Measurements from ENCODE around the gene SPATA45.

The SPATA45 gene

DNA sequence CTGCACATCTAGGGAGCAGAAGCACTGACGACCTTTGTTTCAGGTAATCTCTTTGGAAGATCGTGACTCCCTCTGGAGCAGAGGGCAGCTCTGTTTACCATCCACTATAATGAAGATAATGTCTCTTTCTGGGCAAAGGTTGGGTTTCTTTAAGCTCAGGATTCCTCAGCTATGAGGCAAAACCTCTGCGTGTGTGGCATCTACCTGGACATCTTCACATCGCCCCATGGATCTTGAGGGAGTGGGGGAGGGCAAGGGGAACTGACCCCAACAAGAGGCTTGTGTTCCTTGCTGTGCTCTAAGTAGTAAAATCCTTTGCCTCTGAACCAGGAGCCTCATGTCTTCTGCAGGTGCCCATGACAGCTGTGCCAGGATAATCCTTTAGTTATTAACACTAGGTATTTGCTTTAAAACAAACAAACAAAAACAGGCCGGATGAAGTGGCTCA, 19.6 kb downstream of the SPATA45 start:
- no peak for DNase-seq

DNA sequence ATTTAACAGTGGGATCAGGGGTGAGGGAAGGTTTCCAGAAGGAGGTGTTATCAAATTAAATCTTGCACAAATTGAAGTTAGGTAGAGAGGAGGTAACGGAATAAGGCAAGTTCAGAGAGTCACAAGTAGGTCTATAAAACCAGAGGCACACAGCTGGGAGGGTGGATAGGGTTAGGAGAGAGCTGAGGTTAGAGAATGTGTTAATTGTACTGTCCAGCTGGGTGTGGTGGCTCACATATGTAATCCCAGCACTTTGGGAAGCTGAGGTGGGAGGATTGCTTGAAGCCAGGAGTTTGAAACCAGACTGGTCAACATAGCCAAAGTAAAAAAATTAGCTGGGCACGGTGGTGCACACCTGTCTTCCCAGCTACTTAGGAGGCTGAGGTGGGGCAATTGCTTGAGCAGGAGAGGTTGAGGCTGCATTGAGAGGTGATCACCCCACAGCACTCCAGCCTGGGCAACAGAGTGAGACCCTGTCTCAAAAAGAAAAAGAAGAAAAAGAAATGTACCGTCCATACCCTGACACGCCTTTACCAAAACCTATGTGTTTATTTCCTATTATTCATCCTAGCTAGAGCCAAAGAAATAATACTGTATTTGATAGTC, 20.2 kb downstream of the SPATA45 start:
- no peak for DNase-seq

DNA sequence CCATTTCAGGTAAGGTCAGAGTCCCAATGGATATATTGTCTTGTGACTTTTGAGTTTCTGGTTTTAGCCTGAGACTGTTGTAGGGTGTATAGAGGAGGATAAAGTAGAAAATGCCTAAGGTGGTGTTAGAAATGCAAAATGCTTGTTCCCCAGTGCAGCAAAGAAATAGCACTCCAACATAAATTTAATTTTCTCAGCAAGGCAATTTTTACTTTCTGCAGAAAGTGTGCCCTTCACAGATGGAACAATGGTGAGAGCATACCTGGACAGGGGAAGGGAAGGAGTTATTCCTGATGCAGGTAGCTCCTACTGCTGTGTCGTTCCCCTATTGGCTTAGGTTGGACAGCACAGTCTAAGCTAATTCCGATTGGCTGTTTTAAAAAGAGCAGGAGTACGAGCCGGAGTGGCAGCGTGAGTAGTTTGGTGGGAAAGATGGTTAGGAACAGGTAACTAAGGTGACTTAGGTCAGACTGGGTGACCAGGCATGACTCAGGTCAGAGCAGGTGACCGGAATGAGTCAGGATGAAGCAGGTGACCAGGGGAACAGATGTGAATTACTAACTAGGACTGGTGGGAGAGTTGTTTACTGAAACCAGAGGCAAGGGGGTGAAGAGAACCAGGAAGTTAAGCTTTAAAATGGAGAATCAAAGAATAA, 21.5 kb downstream of the SPATA45 start:
- DNase-seq, result no peak

DNA sequence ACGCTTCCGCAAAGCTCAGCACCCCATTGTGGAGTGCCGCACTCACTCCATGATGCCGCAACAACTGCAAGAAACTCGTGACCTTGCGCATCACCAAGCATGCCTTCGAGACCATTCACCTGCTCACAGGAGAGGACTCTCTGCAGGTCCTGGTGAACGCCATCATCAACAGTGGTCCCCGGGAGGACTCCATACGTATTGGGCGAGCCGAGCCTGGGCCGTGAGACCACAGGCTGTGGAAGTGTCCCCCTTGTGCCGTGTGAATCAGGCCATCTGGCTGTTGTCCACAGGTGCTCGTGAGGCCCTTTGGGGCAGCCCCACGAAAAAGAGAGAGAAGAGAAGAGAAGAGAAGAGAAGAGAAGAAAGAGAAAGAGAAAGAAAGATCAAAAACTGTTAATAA, 23.2 kb downstream of the SPATA45 start:
- no peak for DNase-seq

DNA sequence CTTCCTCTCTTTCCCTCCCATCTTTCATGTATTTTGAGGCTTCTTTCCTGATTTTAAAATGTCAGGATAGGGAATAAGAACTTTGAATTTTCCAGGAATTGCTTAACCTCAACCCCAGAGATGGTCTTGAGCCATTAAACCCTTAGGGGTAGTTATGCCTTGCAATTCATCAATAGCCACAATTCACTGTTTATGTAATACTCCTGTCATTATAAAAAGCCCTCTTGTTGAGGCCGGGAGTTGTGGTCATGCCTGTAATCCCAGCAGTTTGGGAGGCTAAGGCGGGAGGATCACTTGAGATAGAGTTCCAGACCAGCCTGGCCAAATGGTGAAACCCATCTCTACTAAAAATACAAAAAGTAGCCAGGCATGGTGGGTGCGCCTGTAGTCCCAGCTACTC, 24.5 kb downstream of the SPATA45 start:
- DNase-seq, result no peak

DNA sequence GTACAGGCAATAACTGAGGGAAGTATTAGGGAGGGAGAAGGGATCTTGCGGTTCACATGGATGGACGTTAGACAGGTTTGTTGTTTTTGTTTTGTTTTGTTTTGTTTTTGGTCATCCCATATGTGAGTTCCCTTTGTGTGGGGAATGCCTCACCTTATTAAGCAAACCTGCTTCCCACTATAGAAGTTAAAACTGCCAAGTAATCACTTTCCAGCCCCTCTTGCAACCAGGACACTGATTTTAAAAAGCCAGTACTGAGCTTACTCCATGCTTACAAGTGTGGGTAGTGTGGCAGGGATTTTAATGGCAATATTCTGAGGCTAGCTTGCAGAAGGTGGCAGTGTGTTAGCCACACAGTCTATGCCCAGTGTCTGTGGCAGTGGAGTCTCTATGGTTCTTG, 26.5 kb downstream of the SPATA45 start:
- DNase-seq, result no peak

DNA sequence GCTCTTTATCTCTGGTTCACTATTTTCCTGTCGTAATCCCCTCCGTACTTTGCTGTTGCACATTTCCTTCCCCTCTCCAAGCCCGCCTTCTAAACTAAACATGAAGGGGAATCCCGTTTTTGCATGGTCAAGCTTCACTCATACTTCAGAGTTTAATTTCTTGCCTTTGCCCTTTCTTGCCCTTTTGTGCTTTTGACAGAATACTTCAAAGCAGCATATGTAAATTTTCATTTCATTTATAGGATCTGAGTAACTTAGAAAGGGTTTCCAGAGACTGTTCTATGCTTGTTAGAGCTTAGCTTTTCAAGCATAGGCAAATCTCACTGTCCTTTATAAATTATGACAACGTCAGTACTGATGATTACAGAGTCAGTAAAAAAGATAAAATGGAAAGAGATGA, 27.7 kb downstream of the SPATA45 start:
- no peak for DNase-seq

DNA sequence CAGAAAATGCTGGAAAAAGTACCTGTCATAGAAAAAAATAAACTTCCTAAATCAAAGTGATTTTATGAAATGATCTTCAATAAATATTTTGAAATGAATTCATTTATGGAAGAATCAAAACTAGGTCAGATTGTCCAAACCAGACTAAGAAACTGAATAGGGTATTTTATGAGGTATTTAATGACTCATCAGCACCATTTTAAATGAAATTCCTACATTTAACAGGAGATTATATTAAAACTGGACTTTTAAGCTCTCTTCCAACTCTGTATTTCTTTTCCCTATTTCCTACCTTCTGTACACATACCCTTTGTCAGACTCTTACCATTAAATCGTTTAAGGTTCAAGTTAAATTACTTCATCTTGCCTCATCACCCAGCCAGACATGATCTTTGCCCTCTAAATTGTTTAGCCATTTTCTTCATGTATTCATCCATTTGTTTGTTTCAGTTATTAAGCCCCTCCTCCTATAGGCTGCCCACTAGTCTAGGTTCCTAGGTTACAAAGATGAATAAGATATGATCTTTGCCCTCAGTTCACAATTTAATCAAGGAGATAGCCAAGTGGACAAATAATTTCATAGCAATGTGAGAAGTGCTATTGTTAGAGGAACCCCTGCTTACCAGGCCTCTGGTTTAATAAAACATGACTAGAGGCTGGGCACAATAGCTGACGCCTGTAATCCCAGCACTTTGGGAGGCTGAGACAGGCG, 30.7 kb downstream of the SPATA45 start:
- no peak for DNase-seq

DNA sequence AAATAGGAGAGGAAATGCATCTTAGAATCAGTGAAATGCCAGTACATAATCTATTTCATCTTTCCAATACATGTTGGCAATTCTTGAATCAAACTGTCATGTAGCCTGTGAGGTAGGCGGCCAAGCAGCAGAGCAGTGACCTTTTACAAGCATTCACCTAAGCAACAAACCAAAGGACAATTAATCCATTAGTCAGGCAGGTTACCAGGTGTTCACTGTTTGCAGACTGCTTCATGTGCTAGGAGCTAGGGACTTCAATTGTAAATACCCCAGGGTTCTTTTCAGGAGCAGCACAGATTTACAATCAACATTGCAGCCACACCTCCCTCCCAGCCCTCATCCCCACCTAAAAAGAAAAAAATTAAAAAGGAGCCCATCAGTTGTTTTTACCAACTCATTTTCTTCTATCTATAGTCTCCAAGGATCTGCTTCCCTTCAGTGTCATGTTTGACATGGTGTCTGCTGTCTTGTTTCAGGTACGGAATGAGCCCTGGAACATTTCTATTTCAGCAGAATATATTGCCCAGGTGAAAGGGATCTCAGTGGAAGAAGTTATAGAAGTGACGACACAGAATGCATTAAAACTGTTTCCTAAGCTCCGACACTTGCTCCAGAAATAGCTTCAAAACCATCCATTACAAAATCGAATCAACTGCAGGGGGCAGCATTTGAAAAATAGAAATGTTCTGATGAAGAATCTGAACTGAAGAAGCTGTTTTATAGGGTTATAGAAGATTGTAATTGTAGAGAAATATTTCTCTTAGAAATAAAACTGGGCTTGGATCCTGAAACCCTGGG, 32.7 kb downstream of the SPATA45 start:
- no peak for DNase-seq

DNA sequence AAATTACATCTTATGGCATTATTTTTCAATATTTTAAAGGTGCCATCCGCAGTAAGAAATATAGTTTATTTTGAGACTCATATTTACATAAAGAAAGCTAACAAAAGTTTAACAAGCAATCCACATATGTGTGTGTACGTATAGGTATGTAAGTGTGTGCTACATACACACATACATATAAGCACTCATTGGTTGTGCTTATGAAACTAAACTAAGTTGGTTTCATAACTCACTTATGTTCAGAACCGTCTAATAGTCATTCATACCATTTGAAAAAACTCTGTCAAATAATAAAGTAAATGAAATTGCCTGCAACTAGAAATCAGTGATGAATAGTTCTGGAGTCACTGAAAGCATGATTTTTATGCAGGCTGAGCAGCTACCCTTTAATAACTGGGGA, 41.7 kb downstream of the SPATA45 start:
- DNase-seq, result no peak

DNA sequence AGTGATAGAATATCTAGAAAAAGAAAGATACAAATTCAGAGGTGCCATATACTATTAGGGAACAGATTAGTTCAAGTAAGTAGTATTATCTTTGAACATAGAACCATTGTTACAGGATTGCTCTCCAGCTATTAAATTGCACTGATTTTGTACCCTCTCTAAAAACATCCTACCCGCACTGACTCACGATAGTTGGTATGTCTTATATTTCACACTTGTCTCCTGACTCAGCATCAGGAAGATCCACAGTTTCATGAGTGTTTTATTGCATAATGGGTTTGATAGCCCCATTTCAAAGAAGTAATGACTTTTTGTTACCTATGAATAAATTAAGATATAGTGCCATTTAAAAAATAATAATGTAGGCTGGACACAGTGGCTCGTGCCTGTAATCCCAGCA, 49.8 kb downstream of the SPATA45 start:
- DNase-seq, result no peak

DNA sequence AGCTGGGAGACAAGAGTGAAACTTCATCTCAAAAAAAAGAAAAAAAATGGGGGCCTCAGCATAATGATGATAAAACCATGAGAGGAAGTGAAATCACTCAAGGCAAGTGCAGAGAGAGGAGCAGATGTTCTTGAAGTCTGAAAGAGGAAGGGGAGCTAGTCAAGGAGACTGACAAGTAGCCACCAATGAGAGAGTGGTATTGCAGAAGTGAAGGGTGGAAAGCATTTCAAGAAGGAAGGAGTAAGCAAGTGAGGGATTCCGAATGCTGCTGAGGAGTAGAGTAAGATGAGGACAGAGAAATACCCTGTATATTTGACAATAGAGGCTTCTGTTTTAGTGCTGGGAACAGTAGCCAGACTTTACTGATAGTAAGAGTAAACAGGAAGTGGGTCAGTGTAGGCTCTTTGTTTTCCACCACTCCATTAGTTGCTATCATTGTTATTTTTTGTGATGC, 52.9 kb downstream of the SPATA45 start:
- DNase-seq, result no peak

DNA sequence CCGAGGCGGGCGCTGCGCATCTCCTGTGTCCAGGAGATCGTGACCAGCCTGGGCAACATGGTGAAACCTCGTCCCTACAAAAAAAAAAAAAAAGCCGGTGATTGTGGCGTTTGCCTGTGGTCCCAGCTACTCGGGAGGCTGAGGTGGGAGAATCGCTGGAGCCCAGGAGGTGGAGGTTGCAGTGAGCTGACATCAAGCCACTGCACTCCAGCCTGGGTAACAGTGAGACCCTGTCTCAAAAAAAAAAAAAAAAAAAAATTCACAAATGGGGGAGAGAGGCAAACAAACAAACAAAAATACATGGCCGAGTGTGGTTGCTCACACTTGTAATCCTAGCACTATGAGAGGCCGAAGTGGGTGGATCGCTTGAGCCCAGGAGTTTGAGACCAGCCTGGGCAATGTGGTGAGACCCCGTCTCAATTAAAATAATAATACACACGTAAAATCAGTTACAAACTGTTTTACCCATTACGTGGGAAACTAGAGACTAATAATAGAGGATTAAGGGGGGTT, 55.0 kb downstream of the SPATA45 start:
- DNase-seq, result no peak

DNA sequence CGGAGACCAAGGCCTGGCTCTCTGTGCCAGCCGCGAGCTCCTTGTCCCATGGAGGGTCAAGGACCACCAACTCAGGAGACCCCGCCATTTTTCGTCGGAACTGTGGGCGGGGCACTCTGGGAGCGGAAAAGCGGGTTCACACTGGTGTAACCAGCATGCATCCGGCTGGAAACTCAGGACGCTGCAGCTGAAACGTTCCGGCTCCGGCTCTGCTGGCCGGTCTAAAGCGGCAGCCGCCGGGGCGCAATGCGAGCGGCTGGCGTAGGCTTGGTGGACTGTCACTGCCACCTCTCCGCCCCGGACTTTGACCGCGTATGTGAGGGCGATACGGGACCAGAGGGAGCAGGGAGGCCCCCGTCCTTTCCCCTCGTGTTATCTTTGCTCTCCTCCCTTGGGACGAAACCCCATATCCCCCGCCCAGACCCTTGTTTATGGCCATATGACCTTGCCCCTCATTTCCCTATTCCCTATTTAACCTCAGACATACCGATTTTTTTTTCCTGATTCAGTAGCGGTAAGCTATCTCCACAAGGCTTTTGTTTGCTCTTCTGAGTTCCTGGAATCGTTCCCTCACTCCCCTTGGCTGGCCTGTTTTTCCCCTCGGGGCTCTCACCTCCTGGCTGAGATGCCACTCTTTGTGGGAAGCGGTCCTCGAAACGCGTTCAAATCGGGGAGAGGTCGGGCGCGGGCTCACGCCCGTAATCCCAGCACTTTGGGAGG, 55.6 kb downstream of the SPATA45 start, which contains the start of the genes NSL1 and TATDN3:
TSS of gene NSL1 (minus strand) at position 102 of the 720 bp plus-strand sequence. CDS start at position 88, 14 bp downstream.
TSS of gene TATDN3 (plus strand) at position 219 of the 720 bp plus-strand sequence. CDS start at position 247, 28 bp downstream.
- DNase-seq, result peak; percentile 97 to 98

DNA sequence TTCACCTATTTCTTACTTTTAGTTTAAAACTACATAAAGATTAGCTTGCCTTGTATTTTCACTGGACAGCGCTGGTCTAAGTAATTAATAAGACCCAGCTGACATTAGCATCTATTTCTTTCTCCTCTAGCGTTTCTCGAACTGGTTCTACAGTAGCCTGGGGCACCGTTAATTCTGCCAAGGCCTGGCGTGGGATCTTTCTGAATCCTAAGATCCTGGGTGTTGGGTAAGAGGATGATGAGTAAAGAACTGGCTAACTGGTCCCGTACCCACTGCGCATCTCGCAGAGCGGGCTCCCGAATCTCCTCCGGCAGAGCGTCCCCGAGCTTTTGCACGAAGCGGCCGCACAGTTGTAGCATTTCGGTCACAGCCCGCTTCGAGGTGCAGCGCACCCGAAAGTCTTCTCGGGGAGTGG, 56.2 kb downstream of the SPATA45 start:
- DNase-seq, result no peak

DNA sequence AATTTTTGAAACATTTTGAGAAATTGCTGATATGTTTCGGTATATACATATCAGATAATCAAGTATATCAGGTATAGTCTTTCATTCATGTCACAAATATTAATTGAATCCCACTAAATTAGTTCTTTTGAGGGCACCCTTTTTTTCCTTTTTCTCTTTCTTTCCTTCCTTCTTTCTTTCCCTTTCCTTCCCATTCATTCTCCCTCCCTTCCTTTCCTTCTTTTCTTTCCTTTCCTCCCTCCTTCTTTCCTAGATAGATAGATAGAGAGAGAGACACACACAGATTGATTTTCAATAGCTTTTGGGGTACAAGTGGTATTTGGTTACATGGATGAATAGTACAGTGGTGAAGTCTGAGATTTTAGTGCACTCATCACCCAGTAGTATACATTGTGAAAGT, 61.6 kb downstream of the SPATA45 start:
- no peak for DNase-seq

DNA sequence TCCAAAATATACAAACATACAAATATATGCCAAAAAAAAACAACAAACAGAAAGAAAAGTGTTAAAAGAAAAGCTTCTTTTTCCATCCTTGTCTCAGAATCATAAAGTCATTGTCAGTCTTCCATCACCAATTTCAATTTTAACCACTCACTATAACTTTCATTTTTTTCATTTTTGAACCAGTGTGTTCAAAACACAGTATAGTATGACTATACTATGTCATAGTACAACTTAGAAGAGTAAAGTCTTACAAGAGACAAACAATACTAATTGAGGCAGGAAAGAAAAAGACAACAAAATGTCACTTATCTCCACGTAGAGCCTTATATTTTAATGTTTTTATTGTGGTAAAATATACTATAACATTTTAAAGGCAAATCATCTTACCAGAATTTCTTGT, 63.5 kb downstream of the SPATA45 start:
- no peak for DNase-seq

DNA sequence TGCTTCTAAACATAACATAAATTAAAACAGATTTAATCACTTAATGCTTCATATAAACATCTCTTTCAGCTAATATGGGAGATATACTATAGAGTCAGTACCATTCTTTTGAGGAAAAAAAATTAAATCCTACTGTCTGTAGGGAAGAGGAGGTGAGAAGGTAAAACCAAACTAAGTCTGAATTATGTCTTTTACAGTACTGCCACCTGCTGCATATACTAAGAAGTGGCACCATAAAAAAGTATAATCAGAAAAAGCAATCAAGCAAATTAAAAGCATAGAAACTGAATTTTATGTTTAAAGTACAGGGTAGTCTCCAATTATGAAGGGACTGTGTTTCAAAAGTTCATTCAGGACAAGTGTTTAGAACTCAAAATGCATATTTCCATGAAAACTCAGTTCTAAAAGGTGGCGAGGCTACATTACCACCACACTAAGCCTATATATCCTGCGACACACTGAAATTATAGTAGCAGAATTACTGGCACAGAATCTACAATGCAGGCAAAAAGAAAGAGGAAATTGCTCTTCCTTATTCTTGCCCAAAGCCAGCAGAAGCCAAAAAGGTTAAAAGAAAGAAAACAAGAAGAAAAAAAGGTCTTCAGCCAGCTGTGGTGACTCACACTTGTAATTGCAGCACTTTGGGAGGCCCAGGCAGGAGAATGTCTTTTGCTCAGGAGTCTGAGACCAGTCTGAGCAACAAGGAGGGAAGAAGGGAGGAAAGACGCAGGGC, 64.9 kb downstream of the SPATA45 start:
- no peak for DNase-seq

DNA sequence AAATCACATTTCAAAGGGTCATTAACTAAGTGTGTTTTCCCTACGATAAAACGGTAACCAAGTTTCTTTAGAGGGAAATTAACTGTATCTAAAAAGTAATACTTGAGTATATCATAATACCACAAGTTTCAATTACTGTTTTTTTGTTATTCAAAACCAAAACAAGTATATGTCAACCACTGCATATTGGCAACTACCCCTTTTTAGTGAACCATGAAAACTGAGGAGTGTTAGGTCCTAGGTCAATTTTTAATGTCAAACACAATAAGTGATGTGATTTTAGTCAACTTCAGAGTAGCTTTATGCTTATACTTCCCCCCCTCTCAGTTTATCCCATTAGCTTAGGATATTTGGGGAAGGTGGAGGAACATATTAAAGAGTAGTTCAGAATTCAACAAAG, 66.2 kb downstream of the SPATA45 start:
- DNase-seq, result no peak

DNA sequence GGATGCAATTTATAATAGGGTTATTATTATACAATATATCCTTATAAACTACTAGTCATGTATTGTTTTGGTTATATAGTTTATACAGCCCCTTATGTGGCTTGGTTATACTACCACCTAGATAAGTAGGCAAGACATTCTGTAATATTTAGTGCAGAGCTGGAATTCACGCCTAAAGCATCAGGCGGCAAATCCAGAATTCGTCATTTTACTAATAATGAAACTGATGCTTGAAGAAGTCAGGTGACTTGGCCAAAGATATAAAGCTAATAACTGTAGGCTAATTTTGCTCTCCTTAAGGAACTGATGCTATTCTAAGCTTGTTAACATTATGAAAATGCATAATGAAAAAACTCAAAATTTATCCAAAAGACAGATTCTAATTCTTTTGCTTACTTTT, 66.7 kb downstream of the SPATA45 start:
- no peak for DNase-seq
